HG03432 (cell line): ENCODE measurements around the gene CDCA5.

Source experiments
- ATAC-seq: cut with Tn5 transposase; IDR thresholded peaks from one replicate; pipeline ENCODE4 v1.9.1; 2021; ENCODE audit warnings: mild to moderate bottlenecking, moderate library complexity; ENCODE audit not compliant: unreplicated experiment

The CDCA5 gene, protein sequence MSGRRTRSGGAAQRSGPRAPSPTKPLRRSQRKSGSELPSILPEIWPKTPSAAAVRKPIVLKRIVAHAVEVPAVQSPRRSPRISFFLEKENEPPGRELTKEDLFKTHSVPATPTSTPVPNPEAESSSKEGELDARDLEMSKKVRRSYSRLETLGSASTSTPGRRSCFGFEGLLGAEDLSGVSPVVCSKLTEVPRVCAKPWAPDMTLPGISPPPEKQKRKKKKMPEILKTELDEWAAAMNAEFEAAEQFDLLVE

DNA sequence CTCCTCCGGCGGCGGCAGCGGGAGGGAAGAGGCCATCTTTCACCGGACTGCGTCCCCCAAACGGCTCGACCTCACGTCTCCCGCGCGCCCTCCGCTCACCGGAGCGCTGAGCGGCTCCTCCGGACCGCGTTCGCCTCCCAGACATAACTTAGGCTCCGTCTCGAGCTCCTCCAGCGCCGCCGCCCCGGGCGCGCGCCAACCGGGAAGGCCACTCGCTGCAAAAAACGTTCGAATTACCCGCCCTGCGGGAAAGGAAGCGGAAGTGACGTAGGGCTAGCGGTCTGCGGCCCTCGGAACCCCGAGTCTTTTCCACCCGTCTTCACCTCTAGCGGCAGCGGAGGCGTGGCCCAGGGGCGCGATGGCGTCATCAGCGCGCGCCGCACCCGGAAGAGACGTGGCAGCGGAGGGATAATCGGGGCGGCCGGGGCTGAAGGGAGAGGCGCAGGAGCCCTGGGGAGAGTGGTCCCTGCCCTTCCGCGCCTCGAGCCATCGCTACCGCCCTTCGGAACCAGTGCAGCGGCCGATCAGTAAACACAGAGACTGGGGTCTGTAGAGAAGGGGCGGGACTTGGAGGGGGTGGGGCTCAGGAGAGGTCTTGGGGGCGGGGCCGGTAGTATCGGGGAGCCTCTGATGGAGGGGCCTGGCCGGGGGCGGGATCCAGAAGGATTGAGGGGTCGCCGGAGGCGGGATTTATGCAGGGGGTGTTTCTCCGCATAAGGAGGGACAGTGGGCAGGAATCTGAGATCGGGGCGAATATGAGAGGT lies at the start of gene CDCA5, which contains the start of gene ZFPL1:
CDCA5 (minus strand) TSS at position 207 of the 764 bp plus-strand sequence; CDS start at position 145, 62 bp downstream.
ZFPL1 (plus strand) TSS at position 389 of the 764 bp plus-strand sequence. CDS start 477 bp downstream, outside the sequence.
- ATAC-seq = peak; percentile 77

DNA sequence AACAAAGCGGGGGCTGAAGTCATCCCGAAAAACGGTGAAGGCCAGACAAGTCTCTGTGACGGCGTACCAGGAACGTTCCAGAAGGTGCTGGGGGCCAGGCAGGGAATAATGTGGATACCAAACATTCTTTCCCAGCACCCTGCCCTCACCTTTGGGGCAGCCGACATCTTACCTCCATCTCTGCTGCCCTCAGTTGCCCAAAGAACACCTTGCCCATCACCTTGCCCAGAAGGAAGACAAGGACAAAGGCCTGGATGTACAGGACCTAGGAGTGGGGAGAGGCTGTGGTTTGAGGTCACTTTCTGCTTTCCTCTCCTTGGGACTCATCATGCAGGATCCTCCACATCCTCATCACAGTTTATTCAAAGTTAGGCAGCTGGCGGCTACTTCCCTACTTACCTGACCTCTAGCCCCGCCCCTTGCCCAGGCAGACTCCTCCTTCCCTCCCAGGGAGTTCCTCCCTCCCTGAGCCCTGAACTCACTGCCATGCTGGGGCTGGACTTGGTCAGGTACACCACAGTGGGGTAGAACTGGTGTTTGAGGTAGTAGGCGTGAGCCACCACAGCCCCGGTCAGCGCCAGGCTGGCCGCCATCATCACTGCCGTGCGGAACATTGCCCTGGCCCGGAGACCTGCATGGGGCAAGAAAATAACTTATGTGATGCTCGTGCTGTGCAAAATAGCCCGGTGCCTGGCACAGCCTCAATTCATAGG lies 49.3 kb upstream of the CDCA5 start:
- no peak for ATAC-seq

DNA sequence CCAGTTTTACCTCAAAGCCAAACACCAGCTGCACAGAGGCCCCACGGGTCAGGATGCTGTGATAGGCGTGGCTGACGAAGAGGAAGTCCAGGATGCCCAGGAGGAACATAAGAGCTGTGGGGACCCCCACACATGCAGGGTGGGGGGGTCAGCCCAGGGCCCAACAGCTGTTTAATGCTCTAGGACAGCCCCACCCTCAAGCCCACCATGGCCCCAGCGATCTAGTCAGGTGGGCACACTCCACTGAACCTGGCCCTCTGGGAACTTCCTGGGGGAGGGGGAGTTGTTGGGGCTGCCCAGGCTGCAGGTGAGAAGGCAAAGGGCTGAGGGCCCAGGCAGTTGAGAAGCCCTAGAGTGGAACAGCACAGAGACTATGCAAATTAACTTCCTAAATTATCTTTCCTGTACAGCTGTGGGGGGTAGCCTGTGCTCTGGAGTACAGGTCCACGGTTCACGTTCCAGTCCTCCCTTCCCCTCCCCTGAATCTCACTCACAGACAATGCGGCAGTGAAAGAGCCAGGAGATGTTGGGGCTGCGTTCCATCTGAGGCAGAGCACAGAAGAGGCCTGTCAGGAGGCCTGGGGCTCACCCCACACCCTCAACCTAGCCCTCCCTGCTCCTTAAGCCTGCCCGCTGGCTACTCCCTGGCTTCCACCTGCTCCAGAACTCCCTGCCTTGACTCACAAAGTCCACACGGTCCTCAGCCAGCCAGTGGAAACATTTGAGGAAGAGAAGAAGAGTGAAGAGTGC lies 48.6 kb upstream of the CDCA5 start:
- peak; percentile 33 for ATAC-seq

DNA sequence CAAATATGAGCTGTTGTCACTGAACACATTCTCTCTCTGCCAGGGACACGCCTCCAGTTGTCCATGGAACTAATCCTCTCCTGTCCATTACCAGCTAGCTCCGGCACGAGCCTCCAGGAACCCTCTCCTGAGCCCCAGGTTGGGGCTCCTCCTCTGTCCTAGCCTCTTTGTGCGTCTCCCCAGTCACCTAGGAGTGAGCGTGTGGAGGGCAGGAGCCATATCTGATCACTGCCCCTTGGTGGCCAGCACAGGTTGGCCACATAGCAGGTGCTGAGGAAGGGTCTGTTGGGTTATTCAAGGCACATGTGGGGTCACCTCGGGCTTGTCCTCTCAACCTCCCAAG lies 48.0 kb upstream of the CDCA5 start:
- no peak for ATAC-seq

DNA sequence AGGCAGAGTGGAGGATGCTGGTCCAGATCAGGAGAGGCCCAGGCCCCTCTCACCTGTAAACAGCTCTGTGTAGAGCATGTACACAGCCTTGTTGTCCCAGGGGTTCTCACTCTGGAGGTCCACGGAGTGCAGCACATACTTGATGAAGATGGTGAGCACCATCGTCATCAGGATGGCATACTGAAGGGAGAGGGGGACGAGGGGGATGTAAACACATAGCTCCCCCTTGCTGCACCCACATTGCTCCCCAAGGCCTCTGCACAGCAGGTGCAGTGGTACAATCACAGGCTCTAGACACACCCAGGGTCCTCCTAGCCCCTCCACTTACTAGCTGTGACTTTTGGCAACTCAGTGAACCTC lies 47.6 kb upstream of the CDCA5 start:
- ATAC-seq = no peak

DNA sequence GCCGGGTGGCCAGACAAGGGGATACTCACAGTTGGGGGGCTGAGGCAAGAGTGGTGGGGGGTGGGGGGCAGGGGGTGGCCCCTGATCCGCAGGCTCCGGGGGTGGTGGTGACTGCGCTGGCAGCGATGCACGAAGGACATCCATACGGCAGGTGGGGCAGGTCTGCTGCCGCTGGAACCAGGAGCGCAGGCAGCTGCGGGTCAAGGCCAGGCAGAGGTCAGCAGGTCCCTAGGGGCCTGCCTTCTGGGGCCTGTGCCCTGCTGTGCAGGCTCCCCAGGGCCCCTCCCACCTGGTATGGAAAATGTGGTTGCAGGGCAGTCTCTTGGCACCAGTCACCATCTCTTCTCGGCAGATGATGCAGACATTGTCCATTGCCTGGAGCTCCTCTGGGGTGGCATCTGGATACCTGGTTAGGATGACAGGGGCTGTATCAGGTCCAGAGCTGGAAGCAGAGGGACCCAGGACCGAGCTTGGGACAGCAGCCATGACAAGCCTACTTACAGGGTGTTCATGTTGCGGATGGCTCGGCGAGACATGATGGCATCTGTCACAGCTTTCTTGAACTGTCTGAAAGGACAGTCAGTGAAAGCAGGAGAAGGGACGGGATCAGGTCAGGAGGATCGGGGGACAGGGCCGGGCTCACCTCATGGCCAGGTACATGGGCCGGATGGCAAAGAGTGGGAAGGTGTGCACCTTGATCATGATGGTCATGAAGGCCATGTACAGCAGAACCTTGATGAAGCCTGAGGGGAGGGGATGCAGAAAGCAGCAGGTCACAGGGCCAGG lies 47.0 kb upstream of the CDCA5 start:
- no peak for ATAC-seq

DNA sequence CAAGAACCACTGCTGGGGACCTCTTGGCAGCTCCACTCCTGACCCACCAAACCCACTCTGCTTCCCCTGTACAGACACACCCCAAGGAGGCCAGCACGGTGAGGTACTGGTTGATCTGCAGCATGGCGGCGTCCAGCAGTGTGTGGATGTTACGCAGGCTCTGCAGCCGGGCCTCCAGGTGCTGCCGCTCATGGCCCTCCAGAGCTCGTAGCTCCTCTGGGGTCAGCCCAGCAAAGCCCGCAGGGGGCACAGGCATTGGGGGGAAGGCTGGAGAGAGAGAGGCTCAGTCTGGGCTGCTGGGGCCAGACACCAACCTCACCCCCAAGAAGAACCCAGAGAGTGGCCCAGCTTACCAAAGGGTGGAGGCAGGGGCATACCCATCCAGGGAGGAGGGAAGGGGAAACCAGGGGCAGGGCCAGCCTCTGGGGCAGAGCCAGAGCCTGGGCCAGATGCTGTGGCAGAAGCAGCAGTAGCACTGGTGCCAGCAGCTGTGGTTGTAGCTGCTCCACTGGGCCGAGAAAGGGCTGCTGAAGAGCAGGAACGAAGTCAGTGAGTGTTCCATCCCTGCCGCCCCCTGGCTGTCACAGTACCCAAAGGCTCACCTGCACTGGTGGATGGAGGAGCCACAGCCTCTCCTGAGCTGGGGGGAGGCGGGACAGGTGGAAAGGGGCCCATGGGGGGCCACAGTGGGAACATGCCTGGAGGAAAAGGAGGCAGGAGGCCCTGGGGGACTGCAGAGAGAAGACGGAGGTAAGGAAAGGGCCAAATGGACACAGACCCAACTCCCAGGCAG lies 46.0 kb upstream of the CDCA5 start:
- ATAC-seq = no peak

DNA sequence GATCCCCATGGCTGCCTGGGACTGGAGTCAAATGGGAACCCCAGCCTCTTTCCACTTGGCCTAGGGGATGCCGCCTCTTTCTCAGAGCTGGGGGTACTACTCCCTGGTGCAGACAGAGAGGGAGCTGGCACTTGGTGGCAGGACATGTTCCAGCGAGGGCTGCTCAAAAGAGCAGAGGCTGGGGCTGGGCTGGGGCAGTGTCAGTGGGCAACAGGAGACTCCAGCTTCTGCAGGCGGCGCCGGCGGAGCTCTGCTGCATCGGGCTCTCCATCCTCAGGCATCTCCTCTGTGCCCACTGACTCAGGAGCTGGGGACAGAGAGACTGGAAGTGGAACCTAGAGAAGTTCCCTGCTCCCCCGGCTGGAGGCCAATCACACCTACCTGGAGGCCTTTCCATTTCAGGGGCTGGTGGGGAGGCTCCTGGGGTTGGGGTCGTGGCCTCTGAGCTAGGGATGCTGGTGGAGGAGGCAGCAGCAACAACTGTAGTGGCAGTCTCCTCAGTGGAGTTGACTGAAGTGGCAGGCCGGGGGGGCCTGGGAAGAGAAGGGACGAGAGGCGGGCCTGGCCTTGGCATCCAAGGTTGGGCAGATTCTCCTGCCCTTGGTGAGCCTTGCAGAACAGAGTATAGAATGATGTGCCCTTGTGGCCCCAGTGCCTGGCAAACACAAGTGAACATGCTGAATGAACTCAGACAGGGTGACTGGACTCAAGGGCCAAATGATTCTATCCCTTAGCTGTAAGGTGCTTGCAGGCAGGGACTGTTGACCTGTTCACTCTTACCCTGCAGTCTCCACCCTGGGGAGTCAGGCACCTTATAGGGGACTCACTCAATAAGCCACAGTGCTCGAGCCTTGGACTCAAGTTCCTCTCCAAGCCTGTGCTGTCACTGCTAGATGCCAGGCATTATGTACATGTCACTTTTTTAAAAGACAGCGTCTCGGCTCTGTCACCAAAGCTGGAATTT lies 44.6 kb upstream of the CDCA5 start:
- no peak for ATAC-seq

DNA sequence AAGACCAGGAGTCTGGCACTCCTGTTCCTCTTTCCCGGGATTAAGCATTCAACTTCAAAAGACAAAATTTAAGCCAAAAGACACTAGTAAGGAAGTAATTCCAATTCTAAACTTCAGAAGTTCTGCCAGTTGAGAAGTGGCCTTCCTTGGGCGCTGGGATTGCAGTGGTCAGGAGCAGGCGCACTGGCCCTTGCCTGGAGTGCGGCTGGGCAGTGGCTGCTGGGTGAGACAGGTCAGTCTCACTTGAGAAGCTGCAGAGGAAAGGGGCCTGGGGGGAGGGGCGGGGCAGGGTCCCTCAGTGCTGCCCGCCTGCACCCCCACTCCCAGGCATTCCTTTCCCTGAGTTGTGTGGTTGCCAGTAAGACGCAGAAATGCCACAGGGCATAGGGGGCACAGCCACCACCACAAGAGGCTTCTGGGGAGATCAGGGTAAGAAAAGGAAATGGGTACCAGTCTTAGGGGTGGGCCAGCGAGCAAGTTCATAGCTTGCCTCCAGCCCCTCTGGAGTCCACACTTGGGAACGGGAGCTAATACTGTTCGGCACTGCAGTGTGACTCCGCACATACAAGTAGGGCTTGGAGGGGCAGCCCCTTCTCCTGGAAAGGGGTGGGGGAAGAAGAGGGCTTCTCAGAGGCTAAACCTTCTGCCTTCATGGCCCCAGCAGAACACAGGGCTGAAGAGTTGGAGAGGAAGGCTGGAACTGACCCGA lies 43.8 kb upstream of the CDCA5 start:
- no peak for ATAC-seq

DNA sequence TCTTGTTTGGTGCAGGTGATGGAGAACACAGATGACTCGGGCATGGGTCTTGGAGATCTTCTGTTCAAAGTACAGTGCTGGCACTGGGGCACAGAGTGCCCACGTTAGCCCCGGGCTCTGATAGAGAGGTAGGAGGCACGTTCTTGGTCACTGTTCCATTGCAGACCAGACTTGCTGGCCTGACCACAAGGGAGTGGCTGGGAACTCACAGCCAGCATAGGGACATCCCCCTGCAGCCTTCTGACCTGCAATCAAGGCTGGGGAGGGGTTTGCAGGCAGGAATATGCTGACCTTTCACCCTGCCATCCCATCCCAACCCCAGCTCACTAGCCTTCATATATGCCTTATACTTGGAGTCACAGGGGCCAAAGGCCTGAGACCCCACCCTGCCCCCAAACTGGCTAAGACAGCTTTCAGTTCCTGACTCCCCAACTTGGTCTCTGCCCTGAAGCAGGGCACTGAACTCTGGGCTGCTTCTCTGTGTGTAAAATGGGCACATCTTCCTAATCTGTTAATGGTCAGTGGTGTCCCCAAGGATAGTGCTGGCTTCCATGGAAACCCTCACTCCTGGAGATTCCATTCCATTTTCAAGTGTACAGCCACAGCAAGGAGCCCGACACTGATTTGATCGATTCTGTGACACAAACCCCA lies 42.9 kb upstream of the CDCA5 start:
- no peak for ATAC-seq

DNA sequence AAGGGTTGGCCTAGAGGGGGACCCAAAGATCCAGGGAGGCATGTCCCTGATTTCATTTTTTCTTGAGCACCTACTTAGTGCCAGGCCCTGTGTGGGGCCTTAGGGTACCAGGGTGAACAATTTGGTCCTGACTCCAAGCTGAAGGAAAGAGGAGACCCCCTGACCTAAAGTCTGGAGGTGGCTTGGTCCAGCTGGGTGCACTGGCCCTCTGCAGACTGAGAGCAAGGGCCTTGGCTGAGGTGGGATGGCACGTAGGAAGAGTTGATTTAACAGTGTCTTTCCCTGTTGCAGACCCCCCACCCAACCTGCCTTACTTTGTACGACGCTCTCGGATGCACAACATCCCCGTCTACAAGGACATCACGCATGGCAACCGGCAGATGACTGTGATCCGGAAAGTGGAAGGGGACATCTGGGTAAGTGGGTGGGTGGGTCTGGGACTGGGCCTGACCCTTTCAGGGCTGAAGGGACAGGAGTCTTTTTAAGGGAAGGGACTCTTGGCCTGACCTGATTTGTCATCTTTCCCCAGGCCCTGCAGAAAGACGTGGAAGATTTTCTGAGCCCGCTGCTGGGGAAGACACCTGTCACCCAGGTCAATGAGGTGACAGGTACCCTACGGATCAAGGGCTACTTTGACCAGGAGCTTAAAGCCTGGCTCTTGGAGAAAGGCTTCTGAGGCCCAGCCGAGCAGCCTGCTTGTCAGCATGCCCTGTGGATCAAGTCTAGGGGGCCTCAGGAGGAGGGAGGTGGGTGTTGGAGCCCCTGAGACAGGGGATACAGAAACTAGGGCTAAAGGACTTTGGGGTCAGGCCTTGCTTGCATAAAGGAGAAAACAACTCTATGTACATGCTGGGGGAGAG lies 41.6 kb upstream of the CDCA5 start:
- ATAC-seq = no peak

DNA sequence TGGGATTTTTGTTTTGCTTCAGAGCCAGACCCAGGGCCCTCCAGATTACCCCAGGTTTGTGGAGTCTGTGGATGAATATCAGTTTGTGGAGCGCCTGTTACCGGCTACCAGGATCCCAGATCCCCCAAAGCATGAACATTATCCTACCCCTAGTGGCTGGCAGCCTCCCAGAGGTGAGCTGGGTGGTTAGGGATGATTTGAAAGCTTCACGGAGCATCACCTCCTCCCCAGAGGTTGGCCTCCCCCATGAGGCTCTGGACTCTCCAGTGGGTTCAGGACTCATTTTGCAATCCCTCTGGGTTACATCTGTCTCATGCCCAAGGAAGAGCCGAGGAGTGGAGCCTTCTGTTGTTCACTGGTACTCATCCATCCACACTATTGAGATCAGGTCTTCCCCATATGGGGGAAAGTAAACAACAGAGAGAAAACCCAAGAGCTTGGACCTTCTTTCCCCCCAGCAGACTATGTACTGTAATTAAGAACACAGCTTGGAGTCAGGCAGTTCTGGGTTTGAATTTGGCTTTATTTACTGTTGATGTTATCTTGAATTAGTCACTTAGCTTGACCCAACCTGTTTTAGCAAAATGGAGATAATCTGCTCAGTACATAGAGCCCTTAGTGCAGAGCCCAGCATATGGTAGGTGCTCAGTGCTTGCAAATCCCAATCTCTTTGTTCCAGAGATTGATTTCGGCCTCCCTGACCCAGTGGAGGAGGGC lies 40.8 kb upstream of the CDCA5 start:
- ATAC-seq = no peak

DNA sequence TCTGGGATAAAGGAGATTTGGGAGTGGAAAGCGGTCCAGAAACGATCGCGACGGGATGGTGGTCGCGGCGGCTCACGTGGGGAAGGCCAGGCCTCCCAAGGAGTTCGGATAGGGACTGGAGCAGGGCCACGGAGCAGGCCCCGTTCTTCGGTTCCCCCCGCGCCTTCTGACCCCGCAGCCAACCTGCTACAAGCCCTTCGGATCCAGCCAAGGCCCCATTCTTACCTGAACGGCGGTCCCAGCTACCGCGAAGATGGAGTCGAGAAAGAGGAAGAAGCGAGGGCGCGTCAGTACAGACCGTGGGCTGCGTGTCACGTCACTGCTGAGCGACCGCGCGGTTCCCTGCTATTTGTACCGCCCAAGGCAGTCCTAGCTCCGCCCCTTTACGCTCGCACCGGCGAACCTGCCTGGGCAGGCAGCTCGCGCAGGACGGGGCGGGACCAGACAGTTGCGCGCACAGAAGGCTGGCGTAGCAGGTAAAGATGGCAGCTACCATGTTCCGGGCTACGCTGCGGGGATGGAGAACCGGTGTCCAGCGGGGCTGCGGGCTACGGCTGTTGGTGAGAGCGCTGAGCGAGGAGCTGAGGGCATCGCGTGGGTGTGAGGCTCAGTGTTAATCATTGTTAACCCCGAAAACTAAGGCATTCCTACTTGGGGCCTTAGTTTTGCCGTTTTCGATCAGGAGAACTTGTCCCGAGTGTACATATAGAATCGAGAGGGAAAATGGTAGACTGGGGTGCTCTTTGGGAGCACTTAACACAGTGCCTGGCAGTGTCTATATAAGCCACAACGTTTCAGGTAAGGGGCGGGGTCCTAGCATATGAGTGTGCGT lies 38.2 kb upstream of the CDCA5 start, which contains the start of the genes FAU and MRPL49:
FAU (minus strand) TSS at position 270 of the 832 bp plus-strand sequence. CDS start 321 bp downstream, outside the sequence.
MRPL49 (plus strand) TSS at position 457 of the 832 bp plus-strand sequence; CDS start at position 483, 26 bp downstream.
- peak; percentile 71 for ATAC-seq

DNA sequence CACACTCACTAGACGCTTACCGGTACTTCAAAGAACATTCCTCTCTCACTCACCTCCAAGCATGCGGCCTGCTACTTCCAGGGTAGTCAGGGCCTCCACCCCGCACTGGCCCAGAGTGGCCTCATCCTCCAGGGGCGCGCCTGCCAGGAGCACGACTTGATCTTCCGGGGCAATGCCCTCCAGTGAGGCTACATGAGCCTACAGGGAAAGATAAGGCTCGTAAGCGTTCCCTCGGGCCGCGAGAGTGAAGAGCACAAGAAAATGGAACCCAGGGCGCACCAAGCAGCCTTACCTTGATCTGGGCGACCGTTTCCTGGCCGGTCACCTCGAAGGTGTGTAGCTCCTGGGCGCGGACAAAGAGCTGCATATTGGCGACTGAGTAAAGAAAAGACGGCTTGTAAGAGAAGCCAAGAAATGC lies 37.6 kb upstream of the CDCA5 start:
- ATAC-seq = no peak

DNA sequence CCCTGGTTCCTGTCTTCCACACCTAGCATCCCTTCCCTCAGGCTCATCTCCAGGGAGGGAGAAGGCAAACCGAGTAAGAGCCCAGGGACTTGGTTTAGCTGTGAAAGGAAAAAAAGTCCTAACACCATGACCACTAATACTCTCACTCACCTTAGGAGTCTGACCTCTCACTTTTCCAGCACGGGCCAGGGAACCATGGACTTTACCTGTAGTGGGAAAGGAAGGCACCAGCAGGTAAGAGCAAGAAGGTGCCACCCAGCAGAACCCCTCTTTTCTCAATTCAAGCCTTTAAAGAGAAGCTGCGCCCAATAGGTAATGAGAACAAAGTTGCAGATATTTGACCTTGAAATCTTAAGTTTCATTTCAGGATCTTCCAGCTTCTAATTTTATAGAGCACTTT lies 37.0 kb upstream of the CDCA5 start:
- no peak for ATAC-seq
